IPS-11a (cell line): ENCODE results near the gene GLIS1.

Experiments used
- H3K4me3 ChIP-seq: one replicate; pipeline ENCODE4 v1.5.1; 2013; ENCODE audit warnings: low read depth, low read length, control low read depth

The GLIS1 gene

DNA sequence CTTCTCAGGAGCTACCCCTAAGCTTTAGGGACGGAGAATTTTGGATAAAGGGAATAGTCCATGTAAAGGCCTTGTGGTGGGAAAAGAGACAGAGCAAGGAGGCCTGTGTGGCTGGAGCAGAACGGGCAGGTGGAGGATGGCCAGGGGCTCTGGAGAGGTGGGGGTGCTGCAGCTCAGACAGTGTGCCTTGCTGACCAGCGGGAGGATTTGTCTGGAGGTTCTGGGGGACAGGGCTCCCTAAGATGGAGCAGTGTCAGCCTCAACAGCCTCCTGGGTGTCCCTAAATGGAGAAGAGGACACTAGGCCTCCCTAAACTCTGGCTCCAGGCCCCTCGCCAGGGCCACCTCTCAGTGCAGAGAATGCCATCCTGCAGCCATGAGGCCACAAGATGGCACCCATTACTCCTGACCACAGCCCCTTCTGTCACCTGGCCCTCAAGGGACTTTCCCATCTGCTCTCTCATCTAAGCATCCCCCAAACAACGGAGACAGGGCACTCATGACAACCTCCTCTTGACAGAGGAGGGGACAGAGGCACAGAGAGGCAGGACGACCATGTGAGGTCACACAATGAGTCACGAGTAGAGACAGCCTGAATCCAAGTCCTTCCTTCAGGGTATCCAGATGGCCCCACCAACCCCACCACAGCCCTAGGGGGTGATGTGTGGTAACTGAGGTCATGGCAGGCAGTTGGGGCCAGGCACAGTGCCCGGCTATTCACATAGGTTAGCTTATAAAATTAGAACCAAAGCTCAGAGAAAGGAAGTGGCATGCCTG is 185.0 kb downstream of the GLIS1 start:
- H3K4me3 ChIP-seq, result no peak overlapping the region

DNA sequence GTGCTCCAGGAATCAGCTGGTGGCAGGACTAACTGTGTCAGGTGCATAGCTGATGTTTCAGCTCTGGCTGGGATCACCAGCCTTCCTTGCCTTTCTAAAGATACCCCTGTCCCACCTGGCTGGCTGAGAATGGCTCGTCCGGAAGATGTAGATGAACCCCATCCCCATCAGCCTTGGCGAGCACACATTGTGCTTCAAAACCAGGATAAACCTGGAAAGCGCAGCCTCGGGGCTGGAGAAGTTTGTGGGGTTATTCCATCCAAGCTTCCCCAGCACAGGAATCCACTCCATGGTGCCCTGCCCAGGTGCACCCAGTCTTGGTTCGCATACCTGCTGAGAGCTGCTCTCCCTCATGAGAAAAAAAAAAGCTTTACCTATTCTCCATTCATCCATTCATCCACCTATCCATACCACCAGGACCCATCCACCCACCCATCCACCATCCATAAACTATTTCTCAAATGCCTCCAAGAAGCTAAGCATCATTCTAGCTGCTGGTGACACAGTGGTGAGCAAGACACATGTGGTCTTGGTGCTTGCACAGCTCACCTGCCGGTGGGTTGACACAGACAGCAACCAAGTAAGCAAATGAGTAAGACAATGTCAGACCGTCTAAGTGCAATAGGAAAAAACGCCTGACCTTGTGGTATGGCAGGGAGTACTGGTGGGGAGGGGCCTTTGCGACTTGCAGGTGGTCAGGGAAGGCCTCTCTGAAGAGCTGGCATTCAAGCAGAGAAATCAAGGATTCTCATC is 185.8 kb downstream of the GLIS1 start:
- H3K4me3 ChIP-seq, result no peak overlapping the region

DNA sequence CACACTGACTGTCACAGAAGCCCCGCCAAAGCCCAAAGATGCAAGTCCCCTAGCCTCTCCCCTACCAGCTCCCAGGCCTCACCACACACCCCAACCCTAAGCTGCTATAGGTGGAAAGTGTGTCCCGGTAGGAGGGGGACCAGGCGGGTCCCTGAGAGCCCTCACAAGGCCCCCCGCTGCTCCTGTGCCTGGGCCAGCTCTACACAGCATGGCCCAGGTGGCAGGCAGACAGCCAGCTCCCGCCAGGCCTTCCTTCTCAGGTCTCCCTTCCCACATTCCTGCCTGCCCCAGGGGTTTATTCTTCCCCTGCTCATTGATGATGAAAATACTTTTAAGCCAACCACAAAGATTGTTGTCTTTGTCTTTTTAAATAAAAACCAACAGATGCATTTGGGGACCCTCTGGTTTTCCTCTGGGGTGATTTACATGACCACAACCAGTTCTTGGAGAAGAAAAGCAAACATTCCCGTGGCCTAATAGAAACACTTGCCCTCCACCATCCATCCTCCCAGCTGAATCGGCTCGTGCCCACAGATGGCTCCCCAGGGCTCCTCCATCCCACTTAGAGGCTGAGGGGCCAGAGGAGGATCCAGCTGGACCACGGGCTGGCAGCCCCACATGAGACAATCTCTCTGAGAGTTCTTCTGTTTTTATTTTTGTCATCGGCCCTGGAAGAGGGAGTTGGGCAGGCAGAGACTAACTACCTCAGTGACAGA is 186.7 kb downstream of the GLIS1 start:
- no peak overlapping the region for H3K4me3 ChIP-seq

DNA sequence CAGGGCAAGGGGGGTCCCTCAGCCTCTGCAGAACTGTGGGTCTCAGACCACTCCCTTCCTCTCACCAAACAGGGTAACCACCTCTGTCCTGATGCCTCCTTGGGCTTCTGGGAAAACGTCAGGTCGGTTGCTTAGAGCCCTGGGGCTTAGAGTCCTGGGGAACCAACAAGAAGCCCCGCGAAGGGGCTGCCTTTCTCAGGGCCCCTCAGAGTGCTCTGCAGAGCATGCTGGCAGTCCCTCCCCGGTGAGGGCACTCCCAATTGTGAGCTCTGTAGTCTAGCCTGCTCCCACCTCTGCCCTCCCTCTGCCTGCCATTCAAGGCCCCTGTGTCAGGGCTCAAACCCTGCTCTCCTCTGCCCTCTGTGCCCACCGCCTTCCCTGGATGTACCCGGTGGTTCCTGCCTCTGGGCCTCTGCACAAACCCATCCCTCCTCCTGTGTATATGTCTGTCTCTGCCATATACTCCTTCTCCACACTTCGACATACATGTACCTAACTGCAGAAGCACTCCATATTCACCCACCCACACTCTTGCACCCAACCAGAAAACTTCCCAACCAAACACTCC is 187.5 kb downstream of the GLIS1 start:
- H3K4me3 ChIP-seq, result no peak overlapping the region

DNA sequence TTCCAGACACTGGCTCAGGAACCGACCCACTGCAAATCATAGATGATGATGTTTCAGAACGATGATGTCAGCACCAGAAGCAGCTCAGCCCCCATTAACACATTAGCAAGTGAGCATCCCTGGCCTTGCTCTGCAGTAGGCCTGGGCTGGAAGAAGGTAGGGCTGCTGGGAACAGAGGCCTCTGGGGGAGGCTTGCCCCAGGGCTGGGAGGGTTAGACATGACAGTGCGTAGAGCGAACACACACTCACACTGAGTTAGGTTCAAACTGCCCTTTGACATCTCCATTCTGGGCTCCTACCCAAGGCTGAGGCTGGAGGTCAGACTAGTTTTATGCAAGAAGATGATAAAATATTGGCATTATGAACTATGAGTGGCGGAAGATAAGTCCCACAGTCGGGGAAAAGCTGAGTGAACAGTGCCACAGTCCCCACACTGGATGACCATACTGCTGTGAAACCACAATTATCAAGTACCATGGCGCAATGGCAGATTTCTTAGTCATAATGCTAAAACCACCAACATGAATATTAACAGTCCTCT is 188.7 kb downstream of the GLIS1 start:
- no peak overlapping the region for H3K4me3 ChIP-seq

DNA sequence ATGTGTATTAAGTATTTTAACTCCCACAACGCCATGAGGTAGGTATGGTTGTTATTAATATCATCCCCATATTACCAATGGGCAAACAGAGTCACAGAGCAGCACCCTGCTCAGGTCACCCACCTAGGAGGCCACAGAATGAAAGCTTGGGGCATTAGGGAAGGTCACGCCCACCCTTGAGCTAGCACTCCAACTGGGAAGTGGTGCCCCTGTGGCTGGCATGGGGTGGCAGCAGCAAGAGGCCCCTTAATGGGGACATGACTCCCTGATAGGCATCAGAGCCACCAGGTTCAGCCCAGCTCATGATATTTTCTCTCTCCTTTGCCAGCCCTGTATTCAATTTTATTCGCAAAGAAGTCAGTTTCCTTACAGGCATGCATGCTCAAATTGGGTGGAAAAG is 189.2 kb downstream of the GLIS1 start:
- H3K4me3 ChIP-seq, result no peak overlapping the region

DNA sequence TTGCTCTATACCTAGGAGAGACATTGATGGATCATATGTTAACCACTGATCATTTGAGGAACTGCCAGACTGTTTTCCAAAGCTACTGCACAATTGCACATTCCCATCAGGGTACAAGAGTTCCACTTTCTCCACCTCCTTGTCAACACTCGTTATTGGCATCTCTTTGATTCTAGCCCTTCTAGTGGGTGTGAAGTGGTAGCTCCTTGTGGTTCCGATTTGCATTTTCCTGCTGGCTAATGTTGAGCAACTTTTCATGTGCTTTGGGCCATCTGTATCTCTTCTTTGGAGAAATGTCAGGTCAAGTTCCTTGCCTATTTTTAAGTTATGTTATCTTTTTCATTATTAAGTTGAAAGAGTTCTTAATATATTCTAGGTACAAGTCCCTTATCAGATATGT is 189.7 kb downstream of the GLIS1 start:
- no peak overlapping the region for H3K4me3 ChIP-seq

DNA sequence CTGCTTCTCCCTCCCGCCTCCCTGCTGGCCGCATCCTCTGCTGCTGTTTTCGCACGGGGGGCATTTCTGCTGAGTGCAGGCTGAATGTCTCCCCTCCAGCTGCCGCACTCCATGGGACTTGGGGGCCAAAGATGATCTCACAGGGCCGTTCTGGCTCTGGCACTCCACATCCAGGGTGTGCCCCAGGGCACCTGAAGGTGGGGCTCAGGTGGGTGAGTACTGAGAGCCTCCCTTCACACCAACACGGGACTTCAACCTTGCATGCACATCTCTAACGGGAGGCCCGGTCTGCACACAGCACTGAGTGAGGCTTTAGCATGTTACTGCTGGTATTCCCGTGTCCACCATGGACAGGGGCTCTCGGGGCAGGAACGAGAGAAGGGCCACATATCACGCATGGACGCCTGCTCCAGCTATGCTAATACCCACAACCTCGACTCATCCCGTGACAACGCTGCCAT is 190.9 kb downstream of the GLIS1 start:
- H3K4me3 ChIP-seq, result no peak overlapping the region

DNA sequence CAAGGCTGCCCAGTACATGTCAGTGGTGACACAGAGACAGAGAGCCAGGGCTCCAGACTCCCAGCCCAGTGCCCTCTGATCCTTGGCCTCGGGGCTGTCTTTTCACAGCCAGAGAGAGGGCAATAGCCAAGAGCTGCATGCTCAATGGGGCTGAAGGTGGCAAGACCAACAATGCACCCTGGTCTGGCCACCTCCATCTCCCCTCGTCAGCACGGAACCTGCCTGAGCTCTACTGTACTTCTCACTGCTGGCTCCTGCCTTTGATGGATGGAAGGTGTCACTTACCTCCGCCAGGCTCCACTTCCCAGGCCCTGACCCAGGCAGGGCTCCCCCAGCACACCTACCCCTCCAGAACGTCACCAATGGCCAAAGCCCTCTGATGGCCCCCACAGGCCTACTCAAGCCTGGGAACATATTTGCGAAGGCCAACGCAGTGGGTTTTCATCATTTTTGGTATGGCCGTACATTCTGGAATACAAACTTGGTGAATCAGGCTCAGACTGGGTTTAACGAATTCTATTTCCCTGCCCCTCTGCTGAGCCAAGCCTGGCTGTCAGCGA is 191.7 kb downstream of the GLIS1 start:
- no peak overlapping the region for H3K4me3 ChIP-seq

DNA sequence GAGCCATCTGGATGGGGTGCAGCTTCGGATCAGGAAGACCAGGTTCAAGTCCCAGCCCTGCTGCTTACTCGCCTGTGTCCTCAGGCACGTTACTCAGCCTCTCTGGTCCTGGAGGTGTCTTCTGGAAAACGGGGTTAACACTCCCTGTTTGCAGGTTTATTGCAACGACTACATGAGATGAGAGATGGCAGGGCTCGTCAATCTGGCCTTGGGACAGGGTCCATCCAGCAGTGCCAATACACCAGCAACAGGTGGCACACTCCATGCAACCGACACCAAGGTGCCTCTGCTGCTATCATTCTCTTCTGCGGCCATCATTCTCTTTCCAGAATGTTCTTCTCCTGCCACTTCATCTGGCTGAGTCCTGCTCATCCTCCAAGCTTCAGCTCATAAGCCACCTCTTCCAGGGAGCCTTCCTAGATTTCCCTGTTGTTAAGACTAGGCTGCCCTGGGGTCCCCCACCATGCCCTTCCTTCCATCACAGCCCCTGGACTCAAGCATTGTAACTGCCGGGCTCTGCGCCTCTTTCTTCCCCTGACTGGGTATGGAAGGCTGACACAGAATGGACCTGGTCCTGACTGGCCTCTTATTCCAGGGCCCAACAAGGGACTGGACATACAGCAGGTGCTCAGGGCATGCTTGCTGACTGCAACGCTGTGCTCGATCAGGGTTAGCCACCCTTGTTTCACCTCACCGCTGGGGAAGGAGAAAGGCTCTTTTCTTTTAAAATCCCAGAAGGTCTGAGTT is 192.4 kb downstream of the GLIS1 start:
- H3K4me3 ChIP-seq, result no peak overlapping the region

DNA sequence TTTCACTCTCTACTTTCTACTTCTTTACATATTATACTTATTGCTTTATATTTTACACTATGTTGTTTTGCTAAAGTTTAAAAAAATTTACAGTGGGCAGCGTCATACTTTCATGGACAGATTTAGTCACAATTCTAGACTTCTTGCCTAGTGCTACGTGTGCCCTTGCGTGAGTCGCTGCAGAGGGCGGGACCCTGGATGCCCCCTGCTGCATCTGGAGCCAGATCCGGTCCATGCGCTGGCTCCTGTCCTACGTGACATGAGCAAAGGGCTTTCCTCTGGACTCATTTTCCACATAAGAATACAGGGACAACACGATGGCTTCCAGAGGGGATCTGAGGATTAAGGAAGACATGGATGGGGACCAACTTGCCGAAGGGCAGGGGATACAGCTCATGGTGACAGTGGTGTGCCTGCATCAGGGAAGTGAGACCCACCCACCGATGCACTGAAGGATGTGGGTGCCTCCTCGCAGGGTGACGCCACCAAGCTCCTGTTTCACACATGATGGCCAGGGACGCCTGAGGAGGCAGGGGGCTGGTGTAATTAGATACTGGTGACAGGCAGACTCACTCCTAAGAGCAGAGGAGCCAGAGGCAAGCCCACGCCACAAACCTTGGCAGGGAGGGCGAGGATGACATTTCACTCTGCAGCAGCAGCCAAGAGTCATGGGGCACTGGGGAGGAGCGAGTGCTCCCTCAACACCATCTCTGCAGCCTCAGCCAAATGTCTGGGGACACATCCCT is 193.1 kb downstream of the GLIS1 start:
- no peak overlapping the region for H3K4me3 ChIP-seq

DNA sequence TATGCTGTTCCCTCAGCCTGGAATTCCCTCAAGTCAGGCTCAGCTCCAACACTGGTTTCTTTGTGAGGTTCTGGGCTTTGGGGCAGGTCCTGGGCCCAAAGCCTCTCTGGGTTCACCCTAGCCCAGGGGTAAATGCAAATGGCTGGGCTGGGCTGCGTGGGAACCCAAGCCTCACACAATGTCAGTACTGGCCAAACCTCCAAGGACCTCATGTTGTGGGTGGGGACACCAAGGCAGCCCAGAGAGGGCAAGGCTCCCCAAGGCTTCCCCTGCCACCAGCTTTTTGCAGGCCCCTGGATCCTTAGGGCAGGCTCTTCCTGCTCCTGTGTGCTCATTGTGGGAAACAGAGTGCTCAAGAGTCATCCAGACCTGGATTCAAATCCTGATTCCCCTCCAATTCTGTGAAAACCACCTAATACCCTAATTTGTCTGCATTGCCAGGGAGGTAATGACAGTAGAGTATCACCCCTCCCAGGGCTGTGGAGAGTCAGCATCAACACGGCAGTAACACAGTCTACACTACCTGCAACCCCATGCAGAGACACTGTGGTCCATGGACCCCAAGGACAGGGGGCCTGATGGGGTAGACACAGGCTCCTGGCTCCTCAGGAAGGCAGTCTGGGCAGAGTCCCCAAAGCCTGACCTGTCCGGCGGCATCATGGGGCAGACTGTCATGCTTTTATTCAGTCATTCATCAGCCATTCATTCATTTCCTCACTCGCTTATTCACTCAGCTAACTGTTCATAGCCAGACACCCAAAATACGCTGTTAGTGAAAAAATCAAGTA is 194.0 kb downstream of the GLIS1 start:
- H3K4me3 ChIP-seq, result no peak overlapping the region

DNA sequence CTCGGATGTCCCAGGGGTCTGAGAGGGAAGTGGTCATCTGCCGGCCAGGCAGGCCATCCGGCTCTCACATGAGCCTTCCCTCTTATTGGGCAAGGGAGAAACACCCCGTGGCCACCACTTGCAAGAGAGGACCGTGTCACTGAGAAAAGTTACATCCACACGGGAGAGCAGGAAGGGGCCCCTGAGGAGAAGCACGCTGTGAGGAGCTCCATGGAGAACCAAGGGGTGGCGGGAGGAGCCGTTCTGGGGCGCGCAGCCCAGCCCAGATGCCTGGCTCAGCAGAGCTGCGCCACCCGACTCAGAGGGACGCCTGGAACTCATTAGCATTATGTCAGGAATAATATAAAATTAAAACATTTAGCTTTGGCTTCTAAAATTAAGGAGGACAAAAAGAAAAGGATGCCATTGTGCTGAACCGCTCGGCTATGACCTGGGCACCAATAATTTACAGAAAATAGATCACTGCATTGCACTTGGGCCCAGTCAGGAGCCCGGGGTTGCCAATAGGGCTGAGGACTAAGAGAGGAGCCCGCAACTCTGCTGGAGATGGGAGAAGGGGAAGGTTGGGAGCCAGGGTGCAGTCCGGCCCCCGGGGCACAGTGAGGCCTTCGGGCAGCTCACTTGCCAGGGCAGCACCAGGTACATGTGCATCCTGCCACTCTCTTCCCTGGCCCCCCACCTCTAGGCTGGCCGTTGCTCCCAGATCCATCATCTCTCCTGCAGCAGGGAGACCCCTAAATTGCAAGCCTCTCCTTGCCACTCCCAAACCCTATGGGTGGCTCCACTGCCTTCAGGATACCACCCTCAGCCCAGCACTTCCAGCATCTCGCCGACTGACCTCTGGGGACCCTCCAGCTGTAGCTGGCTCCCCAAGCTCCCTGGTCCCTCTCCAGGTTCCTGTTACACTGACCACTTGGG is 194.9 kb downstream of the GLIS1 start:
- no peak overlapping the region for H3K4me3 ChIP-seq

DNA sequence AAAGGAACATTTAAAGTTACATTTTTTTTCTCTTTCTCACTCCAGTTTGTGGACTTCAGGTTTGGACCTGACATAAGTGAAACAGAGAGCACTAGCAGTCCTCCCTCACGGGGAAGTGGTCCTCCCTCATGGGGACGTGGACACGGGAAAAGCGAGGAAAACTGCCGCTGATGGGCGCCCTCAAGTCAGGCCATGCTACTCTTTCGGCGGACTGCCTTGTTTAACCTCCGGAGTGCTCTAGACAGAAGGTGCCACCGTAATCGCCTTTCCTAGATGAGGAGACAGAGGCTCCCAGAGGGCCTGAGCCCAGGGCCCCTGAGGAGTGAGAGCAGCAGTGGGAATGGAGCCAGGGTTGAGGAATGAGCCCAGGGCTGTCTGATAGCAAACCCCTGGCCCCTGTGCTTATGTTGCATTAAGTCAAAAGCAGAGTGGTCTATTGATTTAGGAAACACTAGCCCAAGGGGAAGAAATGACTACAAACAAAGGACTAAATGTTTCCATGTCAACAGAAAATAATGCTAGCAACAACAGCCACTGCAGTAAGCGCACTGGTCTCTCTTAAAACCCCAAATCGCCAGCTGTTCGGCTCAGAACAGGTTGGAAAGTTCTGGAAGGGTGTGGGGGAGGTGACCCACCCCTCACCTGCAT is 195.7 kb downstream of the GLIS1 start:
- H3K4me3 ChIP-seq, result no peak overlapping the region

DNA sequence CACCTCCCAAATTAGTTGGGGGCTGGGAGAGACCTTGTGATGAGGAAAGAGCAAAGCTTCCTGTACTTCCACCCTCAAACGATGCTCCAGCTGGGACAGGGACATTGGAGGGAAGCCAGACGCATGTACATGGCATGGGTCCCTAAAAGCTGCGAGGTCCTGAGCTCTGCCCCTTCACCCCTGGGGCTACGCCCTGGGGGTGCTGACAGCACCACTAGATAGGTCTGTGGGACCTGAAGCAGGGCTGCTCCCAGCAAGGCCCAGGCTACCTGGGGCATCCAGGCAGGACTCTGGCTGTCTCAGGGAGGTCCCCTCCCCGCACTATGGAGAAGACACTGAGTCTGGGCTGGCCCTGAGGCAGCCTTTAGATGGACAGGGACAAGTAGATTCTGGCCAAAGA is 196.4 kb downstream of the GLIS1 start:
- no peak overlapping the region for H3K4me3 ChIP-seq

DNA sequence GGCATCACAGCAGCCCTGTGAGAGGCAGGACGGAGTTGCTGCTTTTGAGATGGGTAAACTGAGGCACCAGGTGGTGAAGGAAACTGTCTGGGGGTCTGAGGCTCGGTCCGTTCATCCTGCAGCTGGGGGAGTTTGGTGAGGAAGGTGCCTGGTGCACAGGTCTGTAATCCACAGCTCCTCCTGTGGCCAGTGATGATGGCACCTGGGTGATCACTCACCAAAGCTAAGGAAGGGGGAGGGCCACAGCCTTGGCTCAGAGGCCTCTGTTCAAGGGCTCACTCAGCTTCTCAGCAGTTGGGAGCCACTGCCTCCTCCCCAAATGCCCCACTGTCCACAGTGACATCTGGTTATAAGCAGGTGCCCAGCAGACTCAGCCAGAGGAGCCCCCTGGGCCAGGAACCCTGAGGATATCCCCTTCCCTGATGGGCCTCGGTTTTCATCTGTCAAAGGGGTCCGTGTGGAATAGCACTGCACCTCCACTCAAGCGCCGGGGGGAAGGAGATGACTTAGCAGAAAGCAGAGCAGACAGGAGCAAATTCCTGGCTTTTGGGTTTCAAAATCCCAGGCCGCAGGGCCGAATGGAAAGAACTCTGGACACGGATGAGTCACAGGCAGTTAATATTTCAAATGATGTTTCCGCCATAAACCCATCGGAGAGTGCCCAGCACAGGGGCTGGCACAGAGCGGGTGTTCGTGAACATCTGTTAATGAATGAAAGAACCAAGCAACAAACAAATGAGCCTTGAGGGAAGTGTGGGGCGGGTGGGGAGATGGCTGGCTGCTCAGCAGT is 197.0 kb downstream of the GLIS1 start:
- no peak overlapping the region for H3K4me3 ChIP-seq
